Small intestine (tissue), 7 donors: ENCODE measurements around the gene AGAP9. TPM values are rescaled to one million over a fixed set of nuclear protein-coding genes. Genes with fewer than 3 reads are reported as not detected.
"Not testable (repeated sequence)": the region's sequence is repeated elsewhere in the genome, so short reads cannot be mapped to it uniquely, and the experiment has no call there.

ENCODE experiments used
- DNase-seq, 2 donors: peaks; one replicate each; pipeline versions ENCODE4 v3.0.0 to v3.0.0-alpha.2; 2013
- FAIRE-seq: peaks from 2 replicates; lab custom pipeline; 2012; peaks lifted over from hg19 to GRCh38; lab: Jason Lieb, UNC
- H3K27ac ChIP-seq, 3 donors: one replicate each; pipeline ENCODE4 v1.5.1; 2013; ENCODE audit warnings: low read length in 2 of 3, mild to moderate bottlenecking in 2 of 3, control low read depth in 1 of 3, inconsistent platforms in 1 of 3, low read depth in 1 of 3, moderate library complexity in 1 of 3
- H3K27me3 ChIP-seq, 3 donors: one replicate each; pipeline ENCODE4 v1.6.1; 2013; ENCODE audit warnings: low read length in 3 of 3, inconsistent platforms in 1 of 3; ENCODE audit not compliant: control insufficient read depth in 3 of 3, insufficient read depth in 3 of 3
- H3K36me3 ChIP-seq, 3 donors: one replicate each; pipeline ENCODE4 v1.6.1; 2013; ENCODE audit warnings: low read length in 3 of 3, inconsistent platforms in 1 of 3, low read depth in 1 of 3, mild to moderate bottlenecking in 1 of 3, moderate library complexity in 1 of 3; ENCODE audit not compliant: control insufficient read depth in 3 of 3, insufficient read depth in 2 of 3
- H3K4me1 ChIP-seq, 3 donors: one replicate each; pipeline ENCODE4 v1.6.1; 2013; ENCODE audit warnings: low read length in 2 of 3, inconsistent platforms in 1 of 3, low read depth in 1 of 3, mild to moderate bottlenecking in 1 of 3, moderate library complexity in 1 of 3; ENCODE audit not compliant: control insufficient read depth in 3 of 3, insufficient read depth in 2 of 3
- H3K4me3 ChIP-seq, 3 donors: one replicate each; pipeline ENCODE4 v1.5.1; 2013; ENCODE audit warnings: low read length in 3 of 3, control low read depth in 1 of 3, inconsistent platforms in 1 of 3, low read depth in 1 of 3, mild to moderate bottlenecking in 1 of 3, moderate library complexity in 1 of 3
- H3K9me3 ChIP-seq, 2 donors: one replicate each; pipeline ENCODE4 v1.6.1; 2013; ENCODE audit warnings: low read depth in 1 of 2, low read length in 1 of 2; ENCODE audit not compliant: control insufficient read depth in 2 of 2, insufficient read depth in 1 of 2
- WGBS, 3 donors: extraction: QIAGEN DNeasy Blood & Tissue Kit; methylation state at CpG; one replicate each; pipeline ENCODE4 v1.1.7; 2013; 5-methylcytosine and 5-hydroxymethylcytosine counted together
- polyA plus RNA-seq, 4 donors: library from polyadenylated mRNA; stranded (reverse) in 3 of 4; unstranded in 1 of 4; fragments of 200-250 nt in 3 of 4; fragments of 120-200 nt in 1 of 4; gene quantifications; one replicate each; pipeline versions ENCODE4 v1.2.1 to v1.2.3, GENCODE V29; 2013
- donor health status: healthy with polysubstance abuse.
- donor health status: control.
- donor health status: control.
- donor health status: Bipolar disorder and iron deficiency.
- donor health status: healthy.

AGAP9 gene
- polyA plus RNA-seq, 4 donors = 12.3 to 81.2 (median 29.9) TPM

DNA sequence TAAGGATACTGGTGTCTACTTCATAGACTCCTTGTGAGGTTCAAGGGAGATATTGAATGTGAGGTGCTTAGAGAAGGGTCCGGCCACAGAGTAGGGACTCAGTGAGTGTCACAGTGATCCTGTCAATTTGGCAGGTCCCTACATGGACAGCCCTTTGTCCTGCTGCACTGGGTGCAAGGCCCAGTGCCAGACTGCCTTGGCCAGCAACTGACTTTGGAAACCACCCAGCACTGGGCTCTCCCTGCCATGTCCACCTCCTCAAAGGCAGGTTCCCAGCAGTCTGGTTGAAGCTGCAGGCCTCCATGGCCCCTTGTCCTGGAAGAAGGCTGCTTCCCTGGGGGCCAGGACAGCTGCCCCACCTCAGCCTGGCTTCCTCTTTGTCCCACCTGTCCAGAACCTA lies 41.1 kb downstream of the AGAP9 start:
- not testable (repeated sequence) for FAIRE-seq, H3K4me3 ChIP-seq, DNase-seq, H3K36me3 ChIP-seq, H3K27ac ChIP-seq, H3K9me3 ChIP-seq, H3K27me3 ChIP-seq, H3K4me1 ChIP-seq
- no CpG with 5 or more reads among the region's 1 CpG for WGBS, 3 donors

DNA sequence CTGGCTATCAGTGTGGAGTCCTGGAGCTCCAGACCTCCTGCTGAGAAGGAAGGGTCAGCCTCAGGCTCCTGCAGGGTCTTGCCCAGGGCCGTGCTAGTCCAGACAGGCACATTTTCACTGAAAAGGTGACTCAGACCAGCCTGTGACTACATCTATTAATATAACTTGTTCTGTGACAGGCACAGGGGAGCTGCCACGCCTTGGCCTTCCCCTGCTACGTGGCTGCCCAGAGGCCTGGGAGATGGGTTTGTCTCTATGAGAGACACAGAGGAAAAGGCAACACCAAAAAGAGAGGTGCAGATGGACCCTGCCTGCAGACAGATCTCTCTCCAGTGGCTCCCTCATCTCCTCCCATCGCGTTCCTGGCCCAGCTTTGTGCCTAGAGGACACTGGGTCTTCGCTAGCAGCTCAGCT lies 41.7 kb downstream of the AGAP9 start:
- H3K9me3 ChIP-seq, H3K36me3 ChIP-seq, H3K27ac ChIP-seq, FAIRE-seq, DNase-seq, H3K4me1 ChIP-seq, H3K4me3 ChIP-seq, H3K27me3 ChIP-seq: not testable (repeated sequence)
- 63 to 84% (median 82%) methylated on average over 4 to 5 of the region's 6 CpGs for WGBS, 3 donors

DNA sequence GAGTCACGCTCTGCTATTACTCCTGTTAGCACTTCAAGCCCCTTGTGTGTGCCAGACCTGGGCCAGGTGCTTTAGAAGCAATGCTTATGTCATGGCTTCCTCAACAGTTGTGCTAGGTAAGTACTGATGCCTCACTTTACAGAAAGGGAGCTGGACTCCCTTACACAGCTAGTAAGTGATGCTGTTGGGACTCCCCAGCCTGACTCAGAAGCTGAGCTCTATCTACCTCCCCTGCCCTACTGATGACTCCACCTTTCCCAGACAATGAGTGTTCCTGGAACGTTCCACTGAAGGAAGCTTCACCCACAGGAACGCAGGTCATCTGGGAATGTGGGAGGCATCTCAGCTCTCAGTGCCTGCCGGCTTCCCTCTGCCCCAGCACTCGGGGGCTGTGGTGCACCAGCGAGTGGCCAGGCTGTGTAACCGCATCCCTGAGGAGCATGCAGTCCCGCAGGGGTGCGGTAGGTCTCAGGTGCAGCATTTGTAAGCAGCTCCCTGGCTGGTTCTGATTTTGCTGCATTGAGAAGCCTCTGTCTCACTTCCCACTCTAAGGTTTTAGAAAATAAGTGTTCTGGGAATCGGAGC lies 42.2 kb downstream of the AGAP9 start:
- not testable (repeated sequence) for H3K4me3 ChIP-seq, H3K4me1 ChIP-seq, H3K27me3 ChIP-seq, FAIRE-seq, H3K27ac ChIP-seq, DNase-seq, H3K9me3 ChIP-seq, H3K36me3 ChIP-seq
- WGBS, 3 donors = 60 to 67% (median 65%) methylated on average over 7 to 8 of the region's 10 CpGs

DNA sequence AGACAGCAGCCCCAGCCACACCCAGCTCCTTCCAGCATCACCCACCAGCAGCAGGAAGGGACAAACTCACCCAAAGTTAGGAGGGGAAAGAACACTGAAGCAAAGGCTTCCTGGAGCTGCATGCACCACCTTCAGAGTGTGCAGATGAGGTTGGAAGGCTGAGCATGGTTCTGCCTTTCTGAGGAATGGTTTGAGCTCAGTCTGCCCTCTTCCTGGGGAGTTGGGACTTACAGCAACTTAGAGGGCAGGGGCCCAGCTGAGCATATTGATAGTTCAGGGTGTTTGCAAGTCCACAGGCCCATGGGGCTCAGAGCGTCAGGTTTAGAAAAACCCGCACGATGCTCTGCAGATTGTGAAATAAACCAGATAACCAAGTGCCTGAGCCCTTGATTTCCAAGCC lies 43.3 kb downstream of the AGAP9 start:
- H3K4me1 ChIP-seq, H3K27ac ChIP-seq, H3K9me3 ChIP-seq, DNase-seq, H3K4me3 ChIP-seq, H3K36me3 ChIP-seq, FAIRE-seq, H3K27me3 ChIP-seq: not testable (repeated sequence)
- WGBS, 3 donors = no CpG with 5 or more reads among the region's 3 CpGs

DNA sequence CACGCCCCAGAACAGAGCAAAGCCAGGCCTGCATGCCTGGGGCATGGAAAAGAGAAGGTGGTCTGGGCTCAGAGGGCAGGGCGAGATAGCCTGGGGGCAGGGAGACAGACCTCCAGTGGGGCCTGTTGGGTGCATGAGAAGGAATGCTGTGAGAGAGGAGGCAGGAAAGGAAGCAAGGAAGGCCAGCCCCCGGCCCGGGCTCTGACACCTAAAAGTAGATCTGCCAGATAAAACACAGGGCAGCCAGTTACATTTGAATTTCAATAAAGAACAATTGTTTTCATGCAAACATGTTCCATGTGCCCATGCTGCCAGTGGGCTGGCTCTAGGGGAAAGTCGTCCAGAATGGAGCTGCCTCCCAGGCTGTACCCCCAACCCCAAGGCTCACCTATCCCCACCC lies 45.3 kb downstream of the AGAP9 start:
- DNase-seq, FAIRE-seq, H3K36me3 ChIP-seq, H3K4me1 ChIP-seq, H3K9me3 ChIP-seq, H3K27ac ChIP-seq, H3K27me3 ChIP-seq, H3K4me3 ChIP-seq: not testable (repeated sequence)
- WGBS, 3 donors = 56 to 66% (median 61%) methylated on average over 2 to 4 of the region's 5 CpGs

DNA sequence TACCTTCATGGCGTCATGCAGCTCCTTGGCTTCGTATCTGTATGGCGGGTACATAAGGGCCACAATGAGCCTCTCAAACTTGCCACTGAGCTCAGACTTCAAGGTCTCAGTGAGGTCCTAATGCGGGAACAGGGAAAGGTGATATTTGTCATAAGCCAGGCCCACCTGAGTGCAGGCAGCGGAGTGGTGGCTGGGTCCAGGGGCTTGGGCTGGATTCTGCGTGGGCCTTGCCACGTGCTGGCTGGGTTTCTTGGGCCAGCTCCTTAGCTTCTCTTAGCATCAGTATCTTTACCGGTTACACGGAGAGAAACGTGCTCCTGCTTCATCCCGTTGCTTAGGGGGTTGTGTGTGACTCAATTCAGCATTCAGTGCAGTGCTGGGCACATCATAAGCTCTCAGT lies 46.4 kb downstream of the AGAP9 start:
- H3K36me3 ChIP-seq, H3K9me3 ChIP-seq, DNase-seq, H3K27me3 ChIP-seq, H3K27ac ChIP-seq, FAIRE-seq, H3K4me3 ChIP-seq, H3K4me1 ChIP-seq: not testable (repeated sequence)
- WGBS, 3 donors = 93 to 97% (median 93%) methylated on average over 6 to 9 of the region's 11 CpGs

DNA sequence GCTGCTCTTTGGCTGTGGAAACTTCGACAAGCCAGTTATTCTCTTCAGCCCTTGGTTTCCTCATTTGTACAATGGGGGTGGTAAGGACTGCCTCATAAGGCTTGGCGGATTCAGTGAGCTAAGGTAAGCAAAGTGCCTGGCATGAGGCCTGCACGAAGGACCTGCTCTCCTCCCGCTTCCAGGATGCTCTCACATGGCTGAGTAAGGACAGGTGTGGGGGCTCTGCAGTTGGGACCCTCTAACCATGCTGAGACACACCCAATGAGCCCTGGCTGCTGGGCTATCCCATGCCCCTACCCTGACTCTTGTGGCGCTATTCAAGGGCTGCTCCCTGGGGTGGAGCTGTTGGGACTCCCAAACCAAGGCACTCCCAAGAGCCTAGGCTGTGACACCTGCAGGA lies 48.3 kb downstream of the AGAP9 start:
- FAIRE-seq, H3K4me3 ChIP-seq, DNase-seq, H3K9me3 ChIP-seq, H3K36me3 ChIP-seq, H3K27me3 ChIP-seq, H3K27ac ChIP-seq, H3K4me1 ChIP-seq: not testable (repeated sequence)
- 77 to 82% (median 79%) methylated on average over 5 of the region's 5 CpGs for WGBS, 3 donors

DNA sequence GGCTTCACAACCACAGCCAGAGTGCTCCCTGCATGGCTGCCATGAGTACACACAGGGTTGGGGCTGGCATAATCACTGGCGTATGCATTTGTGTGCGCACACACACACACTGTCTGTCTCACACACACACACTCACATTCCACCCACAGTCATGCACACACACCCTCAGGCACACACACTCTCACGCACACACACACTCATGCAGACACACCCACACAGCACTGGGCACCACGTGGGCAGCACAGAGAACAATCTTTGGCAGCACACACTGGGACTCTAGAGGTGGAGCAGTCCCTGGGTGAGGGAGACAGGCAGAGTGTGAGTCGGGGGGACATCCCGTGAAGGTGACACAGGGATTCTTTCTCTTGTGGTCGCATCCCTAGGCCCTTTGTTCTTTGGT lies 49.9 kb downstream of the AGAP9 start:
- not testable (repeated sequence) for H3K9me3 ChIP-seq, H3K27ac ChIP-seq, H3K4me3 ChIP-seq, H3K4me1 ChIP-seq, H3K36me3 ChIP-seq, H3K27me3 ChIP-seq, FAIRE-seq, DNase-seq
- WGBS, 3 donors = no CpG with 5 or more reads among the region's 7 CpGs

DNA sequence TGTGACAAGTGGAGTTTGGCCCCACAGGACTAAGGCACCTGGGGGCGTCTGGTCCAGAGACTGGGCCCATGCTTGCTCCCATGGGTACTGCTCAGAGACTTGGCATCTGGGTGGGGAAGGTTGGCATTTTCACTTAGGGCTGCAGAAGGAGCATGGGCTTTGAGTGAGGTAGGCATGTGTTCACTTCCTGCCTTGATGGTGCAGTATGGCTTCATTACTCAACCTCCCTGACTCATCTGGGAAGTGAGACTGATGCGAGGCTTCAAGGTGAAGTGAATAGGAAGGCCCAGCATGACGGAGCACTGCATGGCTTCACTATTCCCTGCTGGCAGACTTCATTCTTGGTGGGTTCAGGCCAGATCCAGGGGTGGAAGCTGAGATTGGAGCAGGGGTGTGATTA lies 50.8 kb downstream of the AGAP9 start:
- H3K36me3 ChIP-seq, H3K4me1 ChIP-seq, FAIRE-seq, H3K4me3 ChIP-seq, DNase-seq, H3K27ac ChIP-seq, H3K9me3 ChIP-seq, H3K27me3 ChIP-seq: not testable (repeated sequence)
- 17 to 47% methylated on average over 1 of the region's 3 CpGs; no CpG with 5 or more reads in 1 of the 3 donors for WGBS, 3 donors
